ENCODE measurements around the gene F10. TPM values are rescaled to one million over a fixed set of nuclear protein-coding genes. Genes with fewer than 3 reads are reported as not detected.

The F10 gene
- total and polyA plus RNA-seq, 5 donors: 29.8 to 44.9 (median 37.1) TPM

GRCh38 chr13:113142876-113143275 lies 20.3 kb downstream of the F10 start:
- intact Hi-C loops (cut with DNase I): no loop called here
- WGBS: 82% methylated on average over 7 of the region's 7 CpGs
- Histone ChIP-seq H3K27ac (ENCODE audit: low read length) (no peak overlapping the region), H3K27me3 (ENCODE audit: control insufficient read depth, insufficient read depth) (no peaks in the 10 kb centered on the region), H3K9me3 (ENCODE audit: control insufficient read depth, low read length) (no peaks in the 10 kb centered on the region), H3K4me3 (ENCODE audit: low read length) (no peak overlapping the region), H3K4me1 (ENCODE audit: control insufficient read depth, insufficient read depth, low read length) (no peaks in the 10 kb centered on the region)
- ATAC-seq (no peak), DNase-seq (no peak)

GRCh38 chr13:113143466-113144254 lies 21.1 kb downstream of the F10 start:
- Histone ChIP-seq H3K27me3 (ENCODE audit: control insufficient read depth, insufficient read depth) (no peaks in the 10 kb centered on the region), H3K27ac (ENCODE audit: low read length) (no peak overlapping the region), H3K4me3 (ENCODE audit: low read length) (no peak overlapping the region), H3K9me3 (ENCODE audit: control insufficient read depth, low read length) (no peaks in the 10 kb centered on the region), H3K4me1 (ENCODE audit: control insufficient read depth, insufficient read depth, low read length) (no peaks in the 10 kb centered on the region)
- DNase-seq (no peak), ATAC-seq (peak in 1 of 2 donors; percentile 32)
- WGBS: 87% methylated on average over 39 of the region's 39 CpGs
- intact Hi-C loops (cut with DNase I): no loop called here

GRCh38 chr13:113144255-113144629 lies 21.6 kb downstream of the F10 start:
- 84% methylated on average over 12 of the region's 12 CpGs for WGBS
- DNase-seq (no peak), ATAC-seq (no peak)
- Histone ChIP-seq H3K27me3 (ENCODE audit: control insufficient read depth, insufficient read depth) (no peaks in the 10 kb centered on the region), H3K9me3 (ENCODE audit: control insufficient read depth, low read length) (no peaks in the 10 kb centered on the region), H3K27ac (ENCODE audit: low read length) (no peak overlapping the region), H3K4me3 (ENCODE audit: low read length) (no peak overlapping the region), H3K4me1 (ENCODE audit: control insufficient read depth, insufficient read depth, low read length) (no peaks in the 10 kb centered on the region)
- intact Hi-C loops (cut with DNase I): no loop called here

- Histone ChIP-seq H3K4me3 (ENCODE audit: low read length) (no peak overlapping the region), H3K9me3 (ENCODE audit: control insufficient read depth, low read length) (no peaks in the 10 kb centered on the region), H3K27me3 (ENCODE audit: control insufficient read depth, insufficient read depth) (no peaks in the 10 kb centered on the region), H3K27ac (ENCODE audit: low read length) (no peak overlapping the region), H3K4me1 (ENCODE audit: control insufficient read depth, insufficient read depth, low read length) (no peaks in the 10 kb centered on the region)
- ATAC-seq (no peak), DNase-seq (no peak)
- intact Hi-C loops (cut with DNase I): no loop called here
- 84% methylated on average over 12 of the region's 12 CpGs for WGBS
Observed at GRCh38 chr13:113145496-113145895, 22.9 kb downstream of the F10 start.

- WGBS: 85% methylated on average over 15 of the region's 15 CpGs
- no peak overlapping the region for H3K4me3 ChIP-seq (ENCODE audit: low read length)
- H3K27ac ChIP-seq (ENCODE audit: low read length): no peak overlapping the region
- no peaks in the 10 kb centered on the region for H3K4me1 ChIP-seq (ENCODE audit: control insufficient read depth, insufficient read depth, low read length)
- H3K27me3 ChIP-seq (ENCODE audit: control insufficient read depth, insufficient read depth): no peaks in the 10 kb centered on the region
- DNase-seq (no peak), ATAC-seq (no peak)
- no peaks in the 10 kb centered on the region for H3K9me3 ChIP-seq (ENCODE audit: control insufficient read depth, low read length)
- intact Hi-C loops (cut with DNase I): no loop called here
Observed at GRCh38 chr13:113145911-113146598, 23.5 kb downstream of the F10 start.

- Histone ChIP-seq H3K27me3 (ENCODE audit: control insufficient read depth, insufficient read depth) (no peaks in the 10 kb centered on the region), H3K9me3 (ENCODE audit: control insufficient read depth, low read length) (no peaks in the 10 kb centered on the region), H3K27ac (ENCODE audit: low read length) (no peak overlapping the region), H3K4me1 (ENCODE audit: control insufficient read depth, insufficient read depth, low read length) (no peaks in the 10 kb centered on the region), H3K4me3 (ENCODE audit: low read length) (no peak overlapping the region)
- intact Hi-C loops (cut with DNase I): no loop called here
- WGBS: 82% methylated on average over 9 of the region's 9 CpGs
- ATAC-seq: no peak
- no peak for DNase-seq
Observed at GRCh38 chr13:113146750-113147149, 24.2 kb downstream of the F10 start.

- DNase-seq (no peak), ATAC-seq (no peak)
- intact Hi-C loops (cut with DNase I): no loop called here
- H3K4me1 ChIP-seq (ENCODE audit: control insufficient read depth, insufficient read depth, low read length): no peaks in the 10 kb centered on the region
- no peak overlapping the region for H3K4me3 ChIP-seq (ENCODE audit: low read length)
- H3K9me3 ChIP-seq (ENCODE audit: control insufficient read depth, low read length): no peaks in the 10 kb centered on the region
- H3K27me3 ChIP-seq (ENCODE audit: control insufficient read depth, insufficient read depth): no peaks in the 10 kb centered on the region
- WGBS: 88% methylated on average over 8 of the region's 8 CpGs
- no peak overlapping the region for H3K27ac ChIP-seq (ENCODE audit: low read length)
Observed at GRCh38 chr13:113147206-113147605, 24.6 kb downstream of the F10 start.

GRCh38 chr13:113148407-113148806 lies 25.8 kb downstream of the F10 start:
- Histone ChIP-seq H3K4me3 (ENCODE audit: low read length) (no peak overlapping the region), H3K4me1 (ENCODE audit: control insufficient read depth, insufficient read depth, low read length) (no peaks in the 10 kb centered on the region), H3K27ac (ENCODE audit: low read length) (no peak overlapping the region), H3K9me3 (ENCODE audit: control insufficient read depth, low read length) (no peaks in the 10 kb centered on the region), H3K27me3 (ENCODE audit: control insufficient read depth, insufficient read depth) (no peaks in the 10 kb centered on the region)
- DNase-seq: no peak
- ATAC-seq: no peak
- WGBS: 93% methylated on average over 13 of the region's 13 CpGs
- intact Hi-C loops (cut with DNase I): no loop called here

- no peaks in the 10 kb centered on the region for H3K4me1 ChIP-seq (ENCODE audit: control insufficient read depth, insufficient read depth, low read length)
- intact Hi-C loops (cut with DNase I): no loop called here
- H3K27me3 ChIP-seq (ENCODE audit: control insufficient read depth, insufficient read depth): no peaks in the 10 kb centered on the region
- H3K9me3 ChIP-seq (ENCODE audit: control insufficient read depth, low read length): no peaks in the 10 kb centered on the region
- 94% methylated on average over 38 of the region's 38 CpGs for WGBS
- H3K27ac ChIP-seq (ENCODE audit: low read length): no peak overlapping the region
- DNase-seq: no peak
- no peak overlapping the region for H3K4me3 ChIP-seq (ENCODE audit: low read length)
- ATAC-seq: no peak
Observed at GRCh38 chr13:113148940-113149503, 26.4 kb downstream of the F10 start.

GRCh38 chr13:113149711-113150549 lies 27.3 kb downstream of the F10 start:
- WGBS: 89% methylated on average over 26 of the region's 26 CpGs

More at GRCh38 chr13:113149711-113150549, 27.3 kb downstream of the F10 start:
- ATAC-seq (no peak), DNase-seq (no peak)
- Histone ChIP-seq H3K9me3 (ENCODE audit: control insufficient read depth, low read length) (no peaks in the 10 kb centered on the region), H3K27me3 (ENCODE audit: control insufficient read depth, insufficient read depth) (no peaks in the 10 kb centered on the region), H3K27ac (ENCODE audit: low read length) (no peak overlapping the region), H3K4me1 (ENCODE audit: control insufficient read depth, insufficient read depth, low read length) (no peaks in the 10 kb centered on the region), H3K4me3 (ENCODE audit: low read length) (no peak overlapping the region)
- intact Hi-C loops (cut with DNase I): no loop called here
